HG02943 (cell line): Measurements from ENCODE around the gene NAV2.
A peak's percentile ranks its signal among the peaks of the same experiment; 100 is the strongest.

Source experiments
- ATAC-seq: cut with Tn5 transposase; IDR thresholded peaks from one replicate; pipeline ENCODE4 v1.9.1; 2021; ENCODE audit warnings: mild to moderate bottlenecking, low read depth, moderate library complexity; ENCODE audit not compliant: unreplicated experiment

Gene NAV2

GRCh38 chr11:19934828-19935259, 222.2 kb downstream of the NAV2 start:
- ATAC-seq, result no peak

- ATAC-seq, result no peak
Measured at GRCh38 chr11:19935507-19935906, 222.9 kb downstream of the NAV2 start.

GRCh38 chr11:19936461-19936860, 223.8 kb downstream of the NAV2 start:
- ATAC-seq, result no peak

GRCh38 chr11:19938169-19938856, 225.7 kb downstream of the NAV2 start:
- peak; percentile 53 for ATAC-seq

- no peak for ATAC-seq
Measured at GRCh38 chr11:19938866-19939265, 226.2 kb downstream of the NAV2 start.

GRCh38 chr11:19939415-19939929, 226.8 kb downstream of the NAV2 start:
- peak; percentile 69 for ATAC-seq

GRCh38 chr11:19940831-19941230, 228.2 kb downstream of the NAV2 start:
- no peak for ATAC-seq

GRCh38 chr11:19946681-19947080, 234.0 kb downstream of the NAV2 start:
- ATAC-seq, result no peak

GRCh38 chr11:19947537-19948114, 235.0 kb downstream of the NAV2 start:
- no peak for ATAC-seq

- ATAC-seq, result no peak
Measured at GRCh38 chr11:19949606-19950005, 237.0 kb downstream of the NAV2 start.

GRCh38 chr11:19951558-19952115, 239.0 kb downstream of the NAV2 start:
- ATAC-seq, result peak; percentile 90

- ATAC-seq, result no peak
Measured at GRCh38 chr11:19952116-19952605, 239.5 kb downstream of the NAV2 start.

- ATAC-seq, result no peak
Measured at GRCh38 chr11:19952911-19953310, 240.3 kb downstream of the NAV2 start.

GRCh38 chr11:19953336-19953735, 240.7 kb downstream of the NAV2 start:
- ATAC-seq, result no peak

- no peak for ATAC-seq
Measured at GRCh38 chr11:19953909-19954308, 241.3 kb downstream of the NAV2 start.

GRCh38 chr11:19954899-19955298, 242.3 kb downstream of the NAV2 start:
- ATAC-seq, result no peak

GRCh38 chr11:19955660-19956059, 243.0 kb downstream of the NAV2 start:
- ATAC-seq, result no peak

- no peak for ATAC-seq
Measured at GRCh38 chr11:19956228-19956627, 243.6 kb downstream of the NAV2 start.

GRCh38 chr11:19957294-19957943, 244.8 kb downstream of the NAV2 start:
- no peak for ATAC-seq

- ATAC-seq, result no peak
Measured at GRCh38 chr11:19958204-19958603, 245.6 kb downstream of the NAV2 start.

- no peak for ATAC-seq
Measured at GRCh38 chr11:19959210-19959609, 246.6 kb downstream of the NAV2 start.
